Measurements from ENCODE around the gene PACSIN3.

DNA sequence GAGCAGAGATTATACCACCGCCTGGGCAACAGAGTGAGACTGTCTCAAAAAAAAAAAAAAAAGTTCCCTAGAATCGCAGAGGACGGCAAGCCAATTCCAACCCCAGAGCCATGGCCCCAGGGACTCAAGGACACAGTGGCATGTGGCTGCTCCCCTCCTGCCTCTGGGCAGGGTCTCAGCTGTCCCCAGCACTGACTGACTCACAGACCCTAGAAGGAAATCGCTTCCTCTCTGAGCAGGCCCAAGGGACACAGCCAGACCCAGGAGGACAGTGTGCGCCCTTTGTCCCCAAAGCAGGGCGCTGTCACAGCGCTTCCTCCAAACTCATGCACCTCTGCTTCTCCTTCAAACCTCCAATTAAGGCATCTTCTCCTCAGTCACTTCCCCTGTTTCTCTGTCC, 2.3 kb downstream of the PACSIN3 start:
- TF ChIP-seq, protein P1, sequence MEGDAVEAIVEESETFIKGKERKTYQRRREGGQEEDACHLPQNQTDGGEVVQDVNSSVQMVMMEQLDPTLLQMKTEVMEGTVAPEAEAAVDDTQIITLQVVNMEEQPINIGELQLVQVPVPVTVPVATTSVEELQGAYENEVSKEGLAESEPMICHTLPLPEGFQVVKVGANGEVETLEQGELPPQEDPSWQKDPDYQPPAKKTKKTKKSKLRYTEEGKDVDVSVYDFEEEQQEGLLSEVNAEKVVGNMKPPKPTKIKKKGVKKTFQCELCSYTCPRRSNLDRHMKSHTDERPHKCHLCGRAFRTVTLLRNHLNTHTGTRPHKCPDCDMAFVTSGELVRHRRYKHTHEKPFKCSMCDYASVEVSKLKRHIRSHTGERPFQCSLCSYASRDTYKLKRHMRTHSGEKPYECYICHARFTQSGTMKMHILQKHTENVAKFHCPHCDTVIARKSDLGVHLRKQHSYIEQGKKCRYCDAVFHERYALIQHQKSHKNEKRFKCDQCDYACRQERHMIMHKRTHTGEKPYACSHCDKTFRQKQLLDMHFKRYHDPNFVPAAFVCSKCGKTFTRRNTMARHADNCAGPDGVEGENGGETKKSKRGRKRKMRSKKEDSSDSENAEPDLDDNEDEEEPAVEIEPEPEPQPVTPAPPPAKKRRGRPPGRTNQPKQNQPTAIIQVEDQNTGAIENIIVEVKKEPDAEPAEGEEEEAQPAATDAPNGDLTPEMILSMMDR (IDR thresholded peaks at IDR 0.05; ENCODE audit: low read depth, low read length, poor library complexity, severe bottlenecking) = no peak
- TF ChIP-seq EZH2phosphoT487 (IDR thresholded peaks at IDR 0.05; ENCODE audit: borderline replicate concordance, low read length) = no peak
